ENCODE data around the gene FRMD4A. TPM values are rescaled to one million over a fixed set of nuclear protein-coding genes. Genes with fewer than 3 reads are reported as not detected.
A peak's percentile ranks its signal among the peaks of the same experiment; 100 is the strongest.

Gene FRMD4A
- total and polyA plus RNA-seq, 7 donors = 3.0 to 27.8 (median 14.4) TPM

GRCh38 chr10:14254368-14254767, 76.4 kb downstream of the FRMD4A start:
- Histone ChIP-seq H3K9me3 (peaks cover 0 to 5% (median 0%) of the 10 kb centered on the region in 4 donors), H3K27ac (no peak overlapping the region), H3K4me3 (no peak overlapping the region), H3K27me3 (no peaks in the 10 kb centered on the region), H3K4me1 (no peaks in the 10 kb centered on the region), H3K36me3 (no peaks in the 10 kb centered on the region)
- 62 to 76% methylated on average over 2 of the region's 2 CpGs for WGBS, 2 donors
- intact Hi-C loops (cut with DNase I) = no loop called here
- no peak for TF ChIP-seq EP300 (IDR thresholded peaks at IDR 0.05)
- TF ChIP-seq CTCF (IDR thresholded peaks at IDR 0.05) = no peak
- no peak for TF ChIP-seq POLR2AphosphoS5 (IDR thresholded peaks at IDR 0.05)
- no peak for TF ChIP-seq POLR2A (IDR thresholded peaks at IDR 0.05)
- no peak for DNase-seq

GRCh38 chr10:14253711-14254110, 77.0 kb downstream of the FRMD4A start:
- WGBS, 2 donors = 83 to 87% methylated on average over 5 of the region's 5 CpGs
- intact Hi-C loops (cut with DNase I) = no loop called here

GRCh38 chr10:14253079-14253478, 77.6 kb downstream of the FRMD4A start:
- no peak for DNase-seq
- Histone ChIP-seq H3K9me3 (peaks cover 0 to 5% (median 0%) of the 10 kb centered on the region in 4 donors), H3K4me3 (no peak overlapping the region), H3K27me3 (no peaks in the 10 kb centered on the region), H3K27ac (no peak overlapping the region), H3K36me3 (no peaks in the 10 kb centered on the region), H3K4me1 (no peaks in the 10 kb centered on the region)
- 54 to 56% methylated on average over 3 of the region's 3 CpGs for WGBS, 2 donors
- TF ChIP-seq CTCF (IDR thresholded peaks at IDR 0.05) = no peak
- no peak for TF ChIP-seq POLR2AphosphoS5 (IDR thresholded peaks at IDR 0.05)
- TF ChIP-seq POLR2A (IDR thresholded peaks at IDR 0.05) = no peak
- TF ChIP-seq EP300 (IDR thresholded peaks at IDR 0.05) = no peak
- intact Hi-C loops (cut with DNase I) = no loop called here

More at GRCh38 chr10:14253711-14254110, 77.0 kb downstream of the FRMD4A start:
- Histone ChIP-seq H3K27me3 (no peaks in the 10 kb centered on the region), H3K4me3 (no peak overlapping the region), H3K36me3 (no peaks in the 10 kb centered on the region), H3K4me1 (no peaks in the 10 kb centered on the region), H3K9me3 (peaks cover 0 to 5% (median 0%) of the 10 kb centered on the region in 4 donors), H3K27ac (no peak overlapping the region)
- DNase-seq = no peak
- no peak for TF ChIP-seq CTCF (IDR thresholded peaks at IDR 0.05)
- TF ChIP-seq POLR2AphosphoS5 (IDR thresholded peaks at IDR 0.05) = no peak
- TF ChIP-seq EP300 (IDR thresholded peaks at IDR 0.05) = no peak
- no peak for TF ChIP-seq POLR2A (IDR thresholded peaks at IDR 0.05)

- no peak overlapping the region for H3K4me3 ChIP-seq
- intact Hi-C loops (cut with DNase I) = no loop called here
- H3K9me3 ChIP-seq = peaks cover 0 to 5% (median 0%) of the 10 kb centered on the region in 4 donors
- 80 to 84% methylated on average over 2 of the region's 2 CpGs for WGBS, 2 donors
- no peaks in the 10 kb centered on the region for H3K27me3 ChIP-seq
- peaks cover 0 to 7% (median 2%) of the 10 kb centered on the region in 4 donors for H3K4me1 ChIP-seq
- peak overlapping the region in 1 of 4 donors; percentile 67 for H3K27ac ChIP-seq
- no peak for TF ChIP-seq EP300 (IDR thresholded peaks at IDR 0.05)
- no peak for TF ChIP-seq POLR2A (IDR thresholded peaks at IDR 0.05)
- TF ChIP-seq CTCF (IDR thresholded peaks at IDR 0.05) = no peak
- TF ChIP-seq POLR2AphosphoS5 (IDR thresholded peaks at IDR 0.05) = no peak
- H3K36me3 ChIP-seq = no peaks in the 10 kb centered on the region
- no peak for DNase-seq
Observed at GRCh38 chr10:14250496-14251076, 80.1 kb downstream of the FRMD4A start.
